Spleen (tissue), 11 donors: ENCODE measurements around the gene MIEF1. TPM values are rescaled to one million over a fixed set of nuclear protein-coding genes. Genes with fewer than 3 reads are reported as not detected.

Source experiments
- DNase-seq: peaks from one replicate; pipeline ENCODE4 v3.0.0-alpha.2; 2020
- H3K27ac ChIP-seq, 8 donors: fragments of 200-600 bp; sonication (generic) in 7 of 8; 1 replicate in 4 of 8; 2 replicates in 4 of 8; pipeline versions ENCODE4 v1.5.0 to v1.8.0; 2016 to 2021; ENCODE audit warnings: inconsistent platforms in 4 of 8, mild to moderate bottlenecking in 4 of 8, moderate library complexity in 1 of 8
- H3K27me3 ChIP-seq, 7 donors: fragments of 200-600 bp; sonication (generic) in 6 of 7; replicated peaks in 1 of 7; 1 replicate in 4 of 7; 2 replicates in 3 of 7; pipeline versions ENCODE4 v1.5.0 to v1.8.0; 2016 to 2021; ENCODE audit warnings: inconsistent platforms in 3 of 7, mild to moderate bottlenecking in 1 of 7
- H3K36me3 ChIP-seq, 6 donors: fragments of 200-600 bp; sonication (generic) in 5 of 6; 1 replicate in 4 of 6; 2 replicates in 2 of 6; pipeline versions ENCODE4 v1.5.0 to v1.8.0; 2016 to 2021; ENCODE audit warnings: inconsistent platforms in 2 of 6
- H3K4me1 ChIP-seq, 6 donors: fragments of 200-600 bp; sonication (generic) in 5 of 6; 1 replicate in 3 of 6; 2 replicates in 3 of 6; pipeline versions ENCODE4 v1.5.0 to v1.8.0; 2016 to 2021; ENCODE audit warnings: inconsistent platforms in 3 of 6
- H3K4me3 ChIP-seq, 8 donors: fragments of 200-600 bp; sonication (generic) in 7 of 8; 1 replicate in 4 of 8; 2 replicates in 4 of 8; pipeline versions ENCODE4 v1.5.0 to v1.8.0; 2016 to 2021; ENCODE audit warnings: inconsistent platforms in 4 of 8, mild to moderate bottlenecking in 4 of 8, moderate library complexity in 2 of 8
- H3K9me3 ChIP-seq, 8 donors: fragments of 200-600 bp; sonication (generic) in 7 of 8; 1 replicate in 4 of 8; 2 replicates in 4 of 8; pipeline versions ENCODE4 v1.5.0 to v1.8.0; 2016 to 2021; ENCODE audit warnings: inconsistent platforms in 4 of 8
- POLR2A ChIP-seq, 3 donors: fragments of 450-650 bp; IDR thresholded peaks; one replicate each; pipeline ENCODE4 v1.5.1; 2017; ENCODE audit warnings: antibody characterized with exemption in 3 of 3, mild to moderate bottlenecking in 1 of 3
- POLR2AphosphoS5 ChIP-seq, 3 donors: sonication (generic); formaldehyde crosslinking; IDR thresholded peaks; one replicate each; pipeline ENCODE4 v1.5.1; 2017; ENCODE audit warnings: antibody characterized with exemption in 3 of 3
- WGBS, 5 donors: extraction: QIAGEN DNeasy Blood & Tissue Kit in 3 of 5; methylation state at CpG; one replicate each; pipeline versions ENCODE4 v1.1.5 to v1.1.7; 2013 to 2018; 5-methylcytosine and 5-hydroxymethylcytosine counted together
- intact Hi-C: fragments of 100-400 bp; cut with DNase I; formaldehyde crosslinking; loops from one replicate; pipeline ENCODE4 v1.15.0; 2023; ENCODE audit warnings: low total_unique reads
- polyA plus RNA-seq, 3 donors: library from polyadenylated mRNA; stranded (reverse); fragments of 200-250 nt; gene quantifications; one replicate each; pipeline ENCODE4 v1.2.1, GENCODE V29; 2013
- total RNA-seq, 7 donors: library from RNA; depleted of rRNA in 3 of 7; stranded (reverse); fragments of >200 nt in 3 of 7; fragmentation: NEBNext Ultra II Directional in 4 of 7; extraction: Animal tissue kit (Norgen Biotek cat#: 25700) in 4 of 7; gene quantifications; one replicate each; pipeline versions ENCODE4 v1.1.0 to v1.2.1, GENCODE V29; 2016 to 2021
- TF ChIP-seq, protein P1 (sequence below), 11 experiments: fragments of 200-600 bp in 7 of 11; fragments of 450-650 bp in 4 of 11; sonication (generic) in 4 of 11; IDR thresholded peaks in 8 of 11; conservative IDR thresholded peaks in 3 of 11; 1 replicate in 7 of 11; 2 replicates in 4 of 11; pipeline versions ENCODE4 v1.4.0 to v1.8.0; 2016 to 2021; ENCODE audit warnings: antibody characterized with exemption in 11 of 11, inconsistent platforms in 4 of 11, mild to moderate bottlenecking in 1 of 11
- donor health status: healthy with polysubstance abuse.
- donor health status: DM: no; HTN: no; CAD: no; lungs with moderate emphysema.
- donor health status: DM: no; HTN: no; CAD: no.
- donor health status: Bipolar disorder and iron deficiency.
- donor health status: healthy.
- donor health status: DM: no; HTN: no; CAD: no.
- donor health status: DM: yes; HTN: yes; CAD: no.

The MIEF1 gene
- total and polyA plus RNA-seq, 10 donors: 5.8 to 31.4 (median 25.9) TPM

DNA sequence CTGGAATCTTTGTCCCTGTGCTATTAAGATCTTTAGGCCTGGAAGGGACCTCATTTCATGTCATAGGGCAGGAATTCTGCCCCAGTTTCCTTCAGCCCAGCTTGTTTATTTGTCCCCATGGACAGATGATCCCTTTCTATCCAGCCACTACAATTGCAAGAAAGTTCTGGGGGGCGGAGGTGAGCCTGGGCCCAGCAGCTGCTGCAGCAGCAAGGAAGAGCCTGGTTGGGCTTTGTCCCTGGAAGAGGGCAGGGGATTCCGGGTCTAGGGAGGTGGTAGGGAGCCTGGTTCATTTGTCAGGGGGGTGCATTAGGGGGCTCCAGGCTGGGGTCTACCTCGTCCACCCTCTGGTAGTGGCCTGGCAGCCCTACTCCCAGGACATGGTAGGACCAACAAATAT is 52.1 kb downstream of the MIEF1 start:
- Histone ChIP-seq H3K27me3 (peaks cover 2 to 99% (median 36%) of the 10 kb centered on the region in 7 donors), H3K27ac (no peak overlapping the region), H3K4me3 (no peak overlapping the region), H3K9me3 (no peaks in the 10 kb centered on the region), H3K4me1 (peaks cover 0 to 18% (median 8%) of the 10 kb centered on the region in 6 donors), H3K36me3 (no peaks in the 10 kb centered on the region)
- intact Hi-C loops: no loop called here
- 54 to 74% (median 59%) methylated on average over 2 to 3 of the region's 3 CpGs for WGBS, 5 donors
- DNase-seq: no peak
- TF ChIP-seq POLR2AphosphoS5 (IDR thresholded peaks at IDR 0.05): no peak
- TF ChIP-seq, protein P1, sequence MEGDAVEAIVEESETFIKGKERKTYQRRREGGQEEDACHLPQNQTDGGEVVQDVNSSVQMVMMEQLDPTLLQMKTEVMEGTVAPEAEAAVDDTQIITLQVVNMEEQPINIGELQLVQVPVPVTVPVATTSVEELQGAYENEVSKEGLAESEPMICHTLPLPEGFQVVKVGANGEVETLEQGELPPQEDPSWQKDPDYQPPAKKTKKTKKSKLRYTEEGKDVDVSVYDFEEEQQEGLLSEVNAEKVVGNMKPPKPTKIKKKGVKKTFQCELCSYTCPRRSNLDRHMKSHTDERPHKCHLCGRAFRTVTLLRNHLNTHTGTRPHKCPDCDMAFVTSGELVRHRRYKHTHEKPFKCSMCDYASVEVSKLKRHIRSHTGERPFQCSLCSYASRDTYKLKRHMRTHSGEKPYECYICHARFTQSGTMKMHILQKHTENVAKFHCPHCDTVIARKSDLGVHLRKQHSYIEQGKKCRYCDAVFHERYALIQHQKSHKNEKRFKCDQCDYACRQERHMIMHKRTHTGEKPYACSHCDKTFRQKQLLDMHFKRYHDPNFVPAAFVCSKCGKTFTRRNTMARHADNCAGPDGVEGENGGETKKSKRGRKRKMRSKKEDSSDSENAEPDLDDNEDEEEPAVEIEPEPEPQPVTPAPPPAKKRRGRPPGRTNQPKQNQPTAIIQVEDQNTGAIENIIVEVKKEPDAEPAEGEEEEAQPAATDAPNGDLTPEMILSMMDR (IDR thresholded peaks at IDR 0.05 in 8 of 11, conservative IDR thresholded peaks at IDR 0.05 in 3 of 11): no peak
- TF ChIP-seq POLR2A (IDR thresholded peaks at IDR 0.05): no peak

DNA sequence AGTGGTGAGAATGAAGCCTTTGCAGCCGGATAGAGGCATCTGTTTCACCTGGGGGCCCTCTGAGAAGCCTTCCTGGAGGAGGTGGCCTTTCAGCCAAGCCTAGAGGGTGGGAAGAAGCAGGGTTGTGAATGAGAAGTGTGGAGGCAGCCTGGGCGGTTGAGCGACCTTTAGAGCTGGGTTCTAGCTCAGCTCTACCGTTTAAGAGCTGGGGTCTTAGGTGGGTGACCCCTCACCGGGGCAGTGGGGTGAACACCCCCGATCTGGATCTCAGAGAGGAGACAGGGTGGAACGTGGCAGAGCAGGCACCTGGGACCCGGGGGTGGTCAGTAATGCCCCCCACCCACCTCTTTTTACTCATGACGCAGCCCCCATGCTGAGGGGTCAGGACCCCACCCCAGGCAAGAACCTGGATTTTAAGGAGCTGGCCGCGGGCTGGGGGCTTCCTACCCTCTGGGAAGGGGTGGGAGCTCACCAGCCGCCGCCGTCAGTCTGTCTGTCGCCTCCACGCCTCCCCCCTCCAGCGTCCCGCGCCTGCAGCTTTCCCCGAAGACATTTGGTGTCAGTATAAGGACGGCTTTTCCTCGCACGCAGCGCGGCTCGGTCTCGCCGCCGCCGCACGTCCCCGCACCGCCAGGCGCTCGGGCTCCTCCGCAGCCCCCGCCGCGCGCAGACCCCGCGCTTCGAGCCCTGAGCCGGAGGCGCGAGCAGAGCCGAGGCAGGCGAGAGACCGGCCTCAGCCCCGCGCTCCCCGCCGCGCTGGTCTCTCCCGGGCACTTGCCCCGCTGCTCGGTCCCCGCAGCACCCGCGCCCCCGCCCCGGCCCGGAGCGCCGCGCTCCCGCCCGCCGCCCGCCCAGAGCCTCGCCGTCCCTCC is 55.1 kb downstream of the MIEF1 start:
- peaks cover 0 to 18% (median 8%) of the 10 kb centered on the region in 6 donors for H3K4me1 ChIP-seq
- H3K27ac ChIP-seq: no peak overlapping the region
- no peaks in the 10 kb centered on the region for H3K9me3 ChIP-seq
- intact Hi-C loops: no loop called here
- WGBS, 5 donors: 8 to 28% (median 11%) methylated on average over 14 to 72 of the region's 72 CpGs
- H3K4me3 ChIP-seq: peak overlapping the region in 4 of 8 donors; percentile 7 to 57 (median 15)
- DNase-seq: no peak
- TF ChIP-seq POLR2AphosphoS5 (IDR thresholded peaks at IDR 0.05) (no peak), POLR2A (IDR thresholded peaks at IDR 0.05) (no peak)
- TF ChIP-seq, protein P1 (IDR thresholded peaks at IDR 0.05 in 8 of 11, conservative IDR thresholded peaks at IDR 0.05 in 3 of 11): peak in 1 of 11 experiments; percentile 24
- H3K36me3 ChIP-seq: no peaks in the 10 kb centered on the region
- peaks cover 2 to 99% (median 46%) of the 10 kb centered on the region in 7 donors for H3K27me3 ChIP-seq

DNA sequence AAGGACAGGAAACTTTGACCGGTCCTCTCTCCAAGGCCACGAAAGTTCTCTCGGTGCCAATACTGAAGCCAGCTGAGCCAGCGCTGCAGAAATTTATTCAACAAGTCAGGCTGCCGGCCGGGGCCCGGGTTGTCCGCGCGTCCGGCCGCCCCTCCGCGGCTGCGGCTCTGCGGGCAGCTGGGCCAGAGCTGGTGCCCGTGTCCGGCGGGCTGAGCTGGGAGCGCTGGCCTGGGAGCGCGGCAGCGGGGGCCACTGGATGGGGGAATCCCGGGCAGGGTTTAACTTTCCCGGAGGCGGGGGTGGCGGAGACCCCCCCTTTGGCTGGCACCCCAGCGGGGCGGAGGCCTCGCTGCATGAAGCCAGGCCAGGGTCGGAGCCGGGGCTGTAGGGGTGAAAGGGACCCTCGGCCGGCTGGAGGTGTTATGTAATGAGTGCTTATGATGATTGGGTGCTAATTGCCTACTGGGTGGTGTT is 56.2 kb downstream of the MIEF1 start:
- intact Hi-C loops: no loop called here
- H3K4me1 ChIP-seq: peaks cover 0 to 18% (median 8%) of the 10 kb centered on the region in 6 donors
- no peaks in the 10 kb centered on the region for H3K9me3 ChIP-seq
- no peak for DNase-seq
- H3K27me3 ChIP-seq: peaks cover 2 to 96% (median 46%) of the 10 kb centered on the region in 7 donors
- WGBS, 5 donors: 7 to 11% (median 9%) methylated on average over 14 to 34 of the region's 34 CpGs
- H3K4me3 ChIP-seq: peak overlapping the region in 1 of 8 donors; percentile 57
- TF ChIP-seq POLR2AphosphoS5 (IDR thresholded peaks at IDR 0.05) (no peak), POLR2A (IDR thresholded peaks at IDR 0.05) (no peak)
- TF ChIP-seq, protein P1 (IDR thresholded peaks at IDR 0.05 in 8 of 11, conservative IDR thresholded peaks at IDR 0.05 in 3 of 11): no peak
- H3K27ac ChIP-seq: no peak overlapping the region
- H3K36me3 ChIP-seq: no peaks in the 10 kb centered on the region

DNA sequence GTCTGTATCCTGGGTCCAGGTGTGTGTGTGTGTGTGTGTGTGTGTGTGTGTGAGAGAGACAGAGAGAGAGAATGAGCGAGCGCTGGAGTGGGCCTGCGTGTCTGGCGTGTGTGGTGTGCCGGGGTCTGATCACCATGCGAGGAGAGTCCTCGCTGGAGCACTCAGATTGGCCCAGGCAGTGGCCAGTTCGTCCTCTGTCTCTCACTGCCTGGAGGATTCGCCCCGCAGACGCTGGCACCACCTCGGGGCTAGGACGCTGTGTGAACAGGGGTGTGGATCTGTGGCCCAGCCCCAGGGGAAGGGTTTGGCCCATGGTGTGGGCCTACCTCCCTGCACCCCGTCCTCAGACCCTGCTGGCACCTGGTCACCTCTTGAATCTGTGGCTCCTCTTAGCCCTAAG is 56.9 kb downstream of the MIEF1 start:
- Histone ChIP-seq H3K9me3 (no peaks in the 10 kb centered on the region), H3K27ac (no peak overlapping the region), H3K36me3 (no peaks in the 10 kb centered on the region), H3K27me3 (peaks cover 2 to 91% (median 46%) of the 10 kb centered on the region in 7 donors), H3K4me1 (peaks cover 0 to 18% (median 8%) of the 10 kb centered on the region in 6 donors), H3K4me3 (no peak overlapping the region)
- 82 to 90% (median 86%) methylated on average over 11 to 14 of the region's 14 CpGs for WGBS, 5 donors
- intact Hi-C loops: no loop called here
- DNase-seq: no peak
- TF ChIP-seq, protein P1 (IDR thresholded peaks at IDR 0.05 in 8 of 11, conservative IDR thresholded peaks at IDR 0.05 in 3 of 11): no peak
- no peak for TF ChIP-seq POLR2AphosphoS5 (IDR thresholded peaks at IDR 0.05)
- TF ChIP-seq POLR2A (IDR thresholded peaks at IDR 0.05): no peak
